Loucy (cell line): Measurements from ENCODE around the gene FARS2.

ENCODE experiments used
- EZH2phosphoT487 ChIP-seq: fragments of 200-600 bp; IDR thresholded peaks from 2 replicates; pipeline ENCODE4 v1.6.1; 2018; ENCODE audit warnings: antibody characterized with exemption, mild to moderate bottlenecking, moderate library complexity, borderline replicate concordance
- TF ChIP-seq, protein P1 (sequence below): fragments of 200-600 bp; sonication (generic); conservative IDR thresholded peaks from 2 replicates; pipeline ENCODE4 v1.5.1; 2014; ENCODE audit warnings: mild to moderate bottlenecking, antibody characterized with exemption, low read length

DNA sequence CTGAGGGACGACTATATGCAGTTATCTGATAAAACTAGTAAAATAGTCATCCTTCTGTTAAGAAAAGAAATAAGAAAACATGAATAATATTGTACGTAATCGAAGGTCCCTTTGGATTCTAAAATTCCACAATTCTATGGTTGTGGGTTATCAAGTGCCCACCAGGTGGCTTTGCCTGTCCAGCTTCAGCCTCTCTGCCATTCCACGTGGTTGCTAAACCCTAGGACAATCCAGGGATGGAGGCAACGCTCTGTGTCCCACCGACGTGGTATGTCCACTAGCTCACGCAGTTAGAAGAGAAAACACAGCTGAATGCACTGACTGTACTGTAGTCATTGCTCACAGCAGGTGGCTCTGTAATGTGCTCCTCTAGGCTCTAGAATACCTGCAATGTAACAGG lies 349.3 kb downstream of the FARS2 start:
- TF ChIP-seq, protein P1, sequence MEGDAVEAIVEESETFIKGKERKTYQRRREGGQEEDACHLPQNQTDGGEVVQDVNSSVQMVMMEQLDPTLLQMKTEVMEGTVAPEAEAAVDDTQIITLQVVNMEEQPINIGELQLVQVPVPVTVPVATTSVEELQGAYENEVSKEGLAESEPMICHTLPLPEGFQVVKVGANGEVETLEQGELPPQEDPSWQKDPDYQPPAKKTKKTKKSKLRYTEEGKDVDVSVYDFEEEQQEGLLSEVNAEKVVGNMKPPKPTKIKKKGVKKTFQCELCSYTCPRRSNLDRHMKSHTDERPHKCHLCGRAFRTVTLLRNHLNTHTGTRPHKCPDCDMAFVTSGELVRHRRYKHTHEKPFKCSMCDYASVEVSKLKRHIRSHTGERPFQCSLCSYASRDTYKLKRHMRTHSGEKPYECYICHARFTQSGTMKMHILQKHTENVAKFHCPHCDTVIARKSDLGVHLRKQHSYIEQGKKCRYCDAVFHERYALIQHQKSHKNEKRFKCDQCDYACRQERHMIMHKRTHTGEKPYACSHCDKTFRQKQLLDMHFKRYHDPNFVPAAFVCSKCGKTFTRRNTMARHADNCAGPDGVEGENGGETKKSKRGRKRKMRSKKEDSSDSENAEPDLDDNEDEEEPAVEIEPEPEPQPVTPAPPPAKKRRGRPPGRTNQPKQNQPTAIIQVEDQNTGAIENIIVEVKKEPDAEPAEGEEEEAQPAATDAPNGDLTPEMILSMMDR: no peak
- TF ChIP-seq EZH2phosphoT487: no peak
